ENCODE results near the gene PTH1R.

The PTH1R gene

DNA sequence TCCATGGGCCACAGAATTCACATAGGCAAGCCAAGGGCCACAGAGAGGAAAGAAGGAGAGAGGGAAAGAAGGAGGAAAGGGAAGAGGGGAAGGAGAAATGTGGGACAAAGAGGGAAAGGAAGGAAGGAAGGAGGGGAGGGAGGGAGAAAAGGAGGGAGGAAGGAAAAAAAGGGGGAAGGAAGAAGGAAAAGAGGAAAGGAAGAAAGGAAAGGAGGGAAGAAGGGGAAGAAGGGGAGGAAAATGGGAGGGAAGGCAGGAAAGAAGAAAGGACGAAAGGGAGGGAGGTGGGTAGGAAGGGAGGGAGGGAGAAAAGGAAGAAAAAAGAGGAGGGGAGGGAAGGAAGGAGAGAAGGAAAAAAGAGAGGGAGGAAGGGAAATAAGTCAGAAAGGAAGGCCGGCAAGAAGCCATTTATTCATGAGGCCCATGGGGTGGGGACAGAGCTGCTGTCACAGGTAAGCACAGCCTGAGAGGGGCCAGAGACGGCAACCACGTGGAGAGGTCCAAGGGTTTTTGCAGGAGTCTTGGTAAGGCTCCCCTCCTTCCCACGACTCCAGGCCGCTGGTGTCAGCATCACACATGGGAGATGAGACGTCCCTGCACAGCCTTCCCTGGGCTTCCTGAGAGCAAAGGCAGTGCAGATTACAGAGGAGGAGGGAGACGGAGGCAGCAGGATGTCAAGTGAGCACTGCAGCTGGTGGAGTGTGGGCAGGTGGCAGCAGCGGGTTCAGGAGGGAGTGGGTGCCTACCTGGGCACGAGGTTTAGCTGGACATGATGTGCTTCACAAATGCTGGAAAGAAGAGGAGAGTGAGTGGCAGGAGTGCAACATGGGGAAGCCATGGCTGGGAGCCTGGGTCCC, 19.8 kb upstream of the PTH1R start:
- H3K4me3 ChIP-seq (ENCODE audit: low read length), result no peak overlapping the region
- no peaks in the 10 kb centered on the region for H4K20me1 ChIP-seq (ENCODE audit: control insufficient read depth, insufficient read depth, low read depth, low read length)
- no peaks in the 10 kb centered on the region for H3K9me3 ChIP-seq (ENCODE audit: control insufficient read depth, insufficient read depth, low read length)
- no peaks in the 10 kb centered on the region for H3K9me2 ChIP-seq (replicated peaks; ENCODE audit: control insufficient read depth, low read length)
- no peaks in the 10 kb centered on the region for H3K36me3 ChIP-seq (ENCODE audit: control insufficient read depth, low read length)
- no peaks in the 10 kb centered on the region for H3F3A ChIP-seq (ENCODE audit: control insufficient read depth, insufficient read depth)
- H3K79me2 ChIP-seq (ENCODE audit: control insufficient read depth, low read length), result no peaks in the 10 kb centered on the region
- H3K27me3 ChIP-seq (ENCODE audit: control insufficient read depth, low read length), result peaks cover 8% of the 10 kb centered on the region; the same call in 1 of the 2 replicates
- H3K27ac ChIP-seq (ENCODE audit: low read depth, low read length), result no peak overlapping the region
- no peak for TF ChIP-seq EZH2phosphoT487 (IDR thresholded peaks at IDR 0.05; ENCODE audit: borderline replicate concordance, low read length)
- TF ChIP-seq, protein P1, sequence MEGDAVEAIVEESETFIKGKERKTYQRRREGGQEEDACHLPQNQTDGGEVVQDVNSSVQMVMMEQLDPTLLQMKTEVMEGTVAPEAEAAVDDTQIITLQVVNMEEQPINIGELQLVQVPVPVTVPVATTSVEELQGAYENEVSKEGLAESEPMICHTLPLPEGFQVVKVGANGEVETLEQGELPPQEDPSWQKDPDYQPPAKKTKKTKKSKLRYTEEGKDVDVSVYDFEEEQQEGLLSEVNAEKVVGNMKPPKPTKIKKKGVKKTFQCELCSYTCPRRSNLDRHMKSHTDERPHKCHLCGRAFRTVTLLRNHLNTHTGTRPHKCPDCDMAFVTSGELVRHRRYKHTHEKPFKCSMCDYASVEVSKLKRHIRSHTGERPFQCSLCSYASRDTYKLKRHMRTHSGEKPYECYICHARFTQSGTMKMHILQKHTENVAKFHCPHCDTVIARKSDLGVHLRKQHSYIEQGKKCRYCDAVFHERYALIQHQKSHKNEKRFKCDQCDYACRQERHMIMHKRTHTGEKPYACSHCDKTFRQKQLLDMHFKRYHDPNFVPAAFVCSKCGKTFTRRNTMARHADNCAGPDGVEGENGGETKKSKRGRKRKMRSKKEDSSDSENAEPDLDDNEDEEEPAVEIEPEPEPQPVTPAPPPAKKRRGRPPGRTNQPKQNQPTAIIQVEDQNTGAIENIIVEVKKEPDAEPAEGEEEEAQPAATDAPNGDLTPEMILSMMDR (IDR thresholded peaks at IDR 0.05; ENCODE audit: low read depth, low read length, poor library complexity, severe bottlenecking), result no peak
- no peak overlapping the region for H3K4me2 ChIP-seq (ENCODE audit: low read length)
- peaks cover 6% of the 10 kb centered on the region for H3K4me1 ChIP-seq (ENCODE audit: control insufficient read depth, low read length)

DNA sequence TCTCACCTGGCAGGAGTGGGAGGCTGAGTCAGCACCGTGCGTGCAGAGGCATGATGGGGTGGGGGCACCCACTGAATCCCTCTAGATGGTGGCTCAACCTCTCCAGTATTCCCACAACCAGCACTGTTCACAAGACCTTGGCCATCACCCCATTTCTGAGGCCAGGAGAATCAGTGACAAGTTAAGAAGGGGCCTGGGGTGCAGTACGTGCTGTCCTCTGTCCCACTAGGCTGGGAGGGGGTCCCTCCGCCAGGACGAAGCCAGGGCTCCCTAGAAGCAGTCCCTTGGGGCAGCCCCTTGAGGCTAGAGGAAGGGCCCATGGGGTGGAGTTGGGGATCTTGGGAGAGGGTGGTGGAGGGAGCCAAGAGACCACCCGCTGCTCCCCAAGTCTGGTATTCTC, 19.1 kb upstream of the PTH1R start:
- Histone ChIP-seq H3K9me2 (replicated peaks; ENCODE audit: control insufficient read depth, low read length) (no peaks in the 10 kb centered on the region), H3K4me1 (ENCODE audit: control insufficient read depth, low read length) (peaks cover 6% of the 10 kb centered on the region), H3K4me3 (ENCODE audit: low read length) (no peak overlapping the region), H3K4me2 (ENCODE audit: low read length) (no peak overlapping the region), H4K20me1 (ENCODE audit: control insufficient read depth, insufficient read depth, low read depth, low read length) (no peaks in the 10 kb centered on the region), H3K79me2 (ENCODE audit: control insufficient read depth, low read length) (no peaks in the 10 kb centered on the region), H3F3A (ENCODE audit: control insufficient read depth, insufficient read depth) (no peaks in the 10 kb centered on the region), H3K36me3 (ENCODE audit: control insufficient read depth, low read length) (no peaks in the 10 kb centered on the region), H3K9me3 (ENCODE audit: control insufficient read depth, insufficient read depth, low read length) (no peaks in the 10 kb centered on the region), H3K27me3 (ENCODE audit: control insufficient read depth, low read length) (peaks cover 8% of the 10 kb centered on the region; the same call in 1 of the 2 replicates), H3K27ac (ENCODE audit: low read depth, low read length) (no peak overlapping the region)
- no peak for TF ChIP-seq EZH2phosphoT487 (IDR thresholded peaks at IDR 0.05; ENCODE audit: borderline replicate concordance, low read length)
- TF ChIP-seq, protein P1 (IDR thresholded peaks at IDR 0.05; ENCODE audit: low read depth, low read length, poor library complexity, severe bottlenecking), result no peak

DNA sequence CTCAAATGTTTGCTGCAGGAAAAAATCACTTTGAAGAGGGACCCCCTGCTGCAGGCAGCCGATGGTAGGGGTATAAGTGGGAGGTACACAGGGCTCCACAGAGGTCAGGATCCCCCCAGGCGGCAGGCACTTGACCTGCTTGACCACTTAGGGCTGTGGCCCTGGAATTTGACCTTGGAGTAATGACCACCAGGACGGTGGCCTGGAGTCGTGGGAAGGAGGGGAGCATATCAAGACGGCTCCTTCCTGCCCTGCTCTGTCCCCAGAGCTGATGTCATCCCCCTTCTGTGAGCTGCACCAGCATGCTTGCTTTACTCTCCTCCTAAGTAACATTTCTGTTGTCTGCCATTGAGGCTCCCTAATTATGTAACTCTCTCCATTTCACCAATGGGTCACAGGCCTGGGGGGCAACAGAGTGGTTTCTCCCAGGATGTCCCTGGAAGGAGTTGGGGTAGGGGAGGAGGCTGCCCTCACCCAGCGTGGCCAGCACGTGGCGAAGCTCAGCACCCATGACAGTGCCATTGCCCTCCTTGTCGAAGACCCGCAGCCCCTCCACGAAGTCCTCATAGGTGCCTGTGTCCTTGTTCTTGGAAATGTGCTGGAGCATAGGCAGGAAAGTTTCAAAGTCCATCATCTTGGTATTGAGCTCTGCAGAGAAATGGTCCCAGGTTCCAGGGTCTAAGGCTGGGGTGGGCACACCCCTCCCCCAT, 18.4 kb upstream of the PTH1R start:
- Histone ChIP-seq H3K9me2 (replicated peaks; ENCODE audit: control insufficient read depth, low read length) (no peaks in the 10 kb centered on the region), H3F3A (ENCODE audit: control insufficient read depth, insufficient read depth) (no peaks in the 10 kb centered on the region), H3K4me3 (ENCODE audit: low read length) (no peak overlapping the region), H3K79me2 (ENCODE audit: control insufficient read depth, low read length) (no peaks in the 10 kb centered on the region), H3K4me2 (ENCODE audit: low read length) (no peak overlapping the region), H3K27me3 (ENCODE audit: control insufficient read depth, low read length) (peaks cover 8% of the 10 kb centered on the region; the same call in 1 of the 2 replicates), H3K27ac (ENCODE audit: low read depth, low read length) (no peak overlapping the region), H4K20me1 (ENCODE audit: control insufficient read depth, insufficient read depth, low read depth, low read length) (no peaks in the 10 kb centered on the region), H3K36me3 (ENCODE audit: control insufficient read depth, low read length) (no peaks in the 10 kb centered on the region), H3K4me1 (ENCODE audit: control insufficient read depth, low read length) (peaks cover 6% of the 10 kb centered on the region), H3K9me3 (ENCODE audit: control insufficient read depth, insufficient read depth, low read length) (no peaks in the 10 kb centered on the region)
- TF ChIP-seq, protein P1 (IDR thresholded peaks at IDR 0.05; ENCODE audit: low read depth, low read length, poor library complexity, severe bottlenecking), result no peak
- no peak for TF ChIP-seq EZH2phosphoT487 (IDR thresholded peaks at IDR 0.05; ENCODE audit: borderline replicate concordance, low read length)
